GM19452 (cell line): ENCODE measurements around the gene C1QL2.
A peak's percentile ranks its signal among the peaks of the same experiment; 100 is the strongest.

ENCODE experiments used
- ATAC-seq: cut with Tn5 transposase; IDR thresholded peaks from one replicate; pipeline ENCODE4 v1.9.1; 2021; ENCODE audit not compliant: unreplicated experiment

The C1QL2 gene

DNA sequence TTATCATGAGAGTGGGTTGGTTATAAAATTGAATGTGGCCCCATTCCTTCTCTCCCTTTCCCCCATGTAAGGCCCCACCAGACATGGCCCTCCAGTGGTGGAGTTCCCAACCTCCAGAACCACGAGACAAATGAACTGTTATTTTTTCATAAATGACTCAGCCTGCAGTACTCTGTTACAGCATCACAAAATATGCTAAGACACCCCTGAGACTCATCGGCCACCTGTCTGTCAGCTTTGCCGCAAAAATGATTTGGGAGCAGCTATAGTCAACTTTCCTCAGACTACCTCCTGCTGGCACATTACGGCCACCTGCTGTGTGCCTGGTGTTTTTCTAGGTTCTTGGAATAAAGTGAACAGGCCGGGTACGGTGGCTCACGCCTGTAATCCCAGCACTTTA, 21.4 kb upstream of the C1QL2 start:
- no peak for ATAC-seq

DNA sequence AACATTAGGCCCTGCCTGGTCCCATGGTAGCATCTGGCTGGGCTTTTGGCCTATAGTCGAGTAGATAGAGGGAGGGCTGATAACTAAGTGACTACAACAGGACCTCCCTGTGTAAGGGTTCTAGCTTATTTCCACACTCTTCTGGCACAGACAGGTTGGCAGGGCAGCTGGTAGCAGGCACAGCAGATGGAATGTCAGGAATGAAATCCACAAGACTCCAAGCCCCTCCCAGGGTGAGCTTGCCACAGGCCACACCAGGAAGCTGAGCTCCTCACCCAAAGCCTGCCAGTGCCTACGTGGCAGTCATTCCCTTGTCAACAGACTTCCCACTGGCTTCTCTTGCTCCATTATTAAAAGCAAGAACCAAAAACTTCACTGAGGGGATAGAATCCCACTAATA, 20.7 kb upstream of the C1QL2 start:
- no peak for ATAC-seq

DNA sequence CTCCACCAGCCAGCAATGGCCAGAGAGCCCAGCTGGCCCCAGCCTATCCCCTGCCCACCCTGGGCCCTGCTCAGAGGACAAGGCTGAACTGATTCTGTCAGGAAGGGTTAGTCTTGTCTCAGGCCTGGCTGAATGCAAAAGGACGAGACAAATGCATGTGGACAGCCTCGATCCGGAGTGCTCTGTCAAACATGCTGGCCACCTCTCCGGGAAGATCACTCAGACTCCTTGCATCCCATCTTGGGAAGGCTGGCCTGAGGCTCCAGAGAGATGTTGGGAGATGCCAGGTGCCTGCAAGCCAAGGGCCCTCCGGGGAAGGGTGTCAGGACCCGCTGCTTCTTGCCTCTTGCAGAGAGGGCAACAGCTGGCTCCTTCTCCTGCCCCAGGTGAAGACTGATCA, 20.2 kb upstream of the C1QL2 start:
- no peak for ATAC-seq

DNA sequence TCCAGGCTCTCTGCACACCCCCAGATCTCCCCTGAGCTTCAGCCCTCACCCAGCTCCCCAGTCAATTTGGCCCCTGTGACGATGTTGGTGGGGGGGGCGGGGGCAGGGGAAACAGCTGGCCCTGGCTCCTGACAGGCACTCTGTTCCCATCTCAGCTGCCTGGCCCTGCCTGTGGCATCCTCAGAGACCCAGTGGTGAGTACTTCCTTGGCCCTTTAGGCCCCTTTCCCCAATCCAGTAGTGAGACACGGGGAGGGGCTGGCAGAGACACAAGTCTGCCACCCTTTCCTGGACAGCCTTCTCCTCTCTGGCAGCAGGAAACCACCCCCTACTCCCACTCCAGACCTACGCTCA, 19.3 kb upstream of the C1QL2 start:
- ATAC-seq, result no peak

DNA sequence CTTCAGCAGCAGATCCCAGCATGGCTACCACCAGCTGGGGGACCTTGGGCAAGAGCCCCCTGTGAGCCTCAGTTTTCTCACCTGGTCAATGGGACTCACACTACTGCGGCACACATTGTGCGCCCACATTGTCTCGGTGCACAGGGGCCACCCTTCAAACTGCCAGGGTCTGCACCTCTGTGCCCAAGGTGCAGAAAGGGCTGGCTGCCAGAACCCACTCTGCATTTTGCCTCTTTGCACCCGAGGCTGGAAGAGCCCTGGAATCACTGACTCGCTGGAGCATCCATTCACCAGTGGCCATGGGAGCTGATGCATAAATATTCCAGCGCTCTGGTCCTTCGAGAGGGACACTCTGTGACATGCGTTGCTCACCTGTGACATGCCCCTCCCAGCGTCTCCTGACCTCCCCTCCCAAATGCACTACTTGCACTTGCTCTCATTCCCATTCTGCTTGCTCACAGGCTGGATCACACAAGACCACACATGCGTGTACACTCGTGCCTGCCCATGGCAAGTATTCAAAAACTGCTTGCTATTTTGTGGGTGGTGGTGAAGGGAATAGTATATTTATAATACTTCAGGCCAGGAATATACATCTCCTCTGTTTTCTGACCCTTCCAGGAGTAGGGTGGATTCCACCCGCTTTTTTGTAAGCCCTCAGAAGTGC, 18.8 kb upstream of the C1QL2 start:
- no peak for ATAC-seq

DNA sequence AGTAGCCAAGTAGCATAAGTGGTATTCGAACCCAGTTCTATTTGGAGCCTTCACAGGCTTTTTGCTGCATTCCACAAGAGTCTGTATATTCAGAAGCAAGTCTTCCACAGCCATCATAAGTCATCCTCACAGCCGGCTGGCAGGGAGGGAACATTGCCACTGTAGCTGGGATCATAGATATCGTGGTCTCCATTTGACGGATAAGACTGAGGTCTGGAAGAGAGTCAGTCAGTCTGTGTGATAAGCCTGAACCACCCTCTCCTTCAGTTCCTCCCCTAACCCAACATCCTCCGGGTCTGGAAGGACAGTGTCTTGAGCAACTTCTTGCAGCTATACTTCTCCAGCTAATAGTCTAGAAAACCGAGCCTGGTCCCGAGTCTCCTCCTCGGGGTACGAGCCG, 17.0 kb upstream of the C1QL2 start:
- no peak for ATAC-seq

DNA sequence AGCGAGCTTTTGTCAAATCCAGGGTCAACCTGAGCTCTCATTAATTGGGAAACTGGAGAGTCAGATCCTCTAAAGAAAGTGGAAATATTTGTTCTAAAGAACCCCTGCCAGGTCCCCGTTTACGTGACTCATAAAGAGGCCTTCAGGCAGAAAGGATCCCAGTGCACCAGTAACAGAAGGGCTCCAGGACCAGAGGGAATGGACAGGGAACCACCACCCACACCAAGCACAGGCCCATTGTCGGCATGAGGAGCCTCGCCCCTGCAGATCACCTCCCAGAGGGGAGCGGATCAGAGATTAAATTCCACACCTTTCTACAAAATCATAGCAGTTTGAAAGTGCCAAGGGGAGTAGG, 16.4 kb upstream of the C1QL2 start:
- ATAC-seq, result no peak

DNA sequence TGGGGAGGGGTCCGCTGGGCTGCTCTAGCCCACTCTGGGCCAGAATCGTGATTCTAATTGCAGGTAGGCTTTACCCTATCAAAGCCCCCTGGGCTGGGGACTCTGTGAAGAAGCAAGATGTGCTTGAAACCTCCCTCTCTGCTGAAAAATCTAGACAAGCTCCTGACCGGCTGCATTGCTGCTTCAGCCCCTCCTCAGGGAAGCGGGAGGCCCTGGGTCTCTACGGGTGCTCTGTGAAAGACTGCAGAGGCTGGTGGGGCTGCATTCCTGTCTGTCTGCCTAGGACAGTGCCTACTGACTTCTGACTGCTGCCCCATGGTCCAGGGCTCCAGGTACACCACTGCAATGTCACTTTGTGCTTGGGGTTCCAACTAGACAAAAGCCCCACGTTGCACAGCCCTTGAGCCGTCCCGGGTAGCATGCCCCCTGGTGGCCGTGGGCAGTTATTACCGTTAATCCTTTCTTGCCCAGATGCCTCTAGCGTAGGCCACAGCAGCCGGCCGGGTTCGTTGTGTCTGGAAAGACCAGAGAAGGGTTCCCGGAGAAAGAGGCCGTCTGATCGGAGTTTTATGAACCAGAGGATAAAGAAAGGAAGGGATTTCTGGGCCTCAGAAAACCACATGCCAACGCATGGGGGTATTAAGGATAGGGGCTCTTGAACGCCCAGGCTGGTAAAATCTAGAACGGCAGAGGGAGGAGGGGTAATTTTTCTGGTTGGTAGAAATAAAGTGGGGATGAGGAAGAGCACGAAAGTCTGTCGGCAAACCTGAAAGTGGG, 15.9 kb upstream of the C1QL2 start:
- peak; percentile 88 for ATAC-seq

DNA sequence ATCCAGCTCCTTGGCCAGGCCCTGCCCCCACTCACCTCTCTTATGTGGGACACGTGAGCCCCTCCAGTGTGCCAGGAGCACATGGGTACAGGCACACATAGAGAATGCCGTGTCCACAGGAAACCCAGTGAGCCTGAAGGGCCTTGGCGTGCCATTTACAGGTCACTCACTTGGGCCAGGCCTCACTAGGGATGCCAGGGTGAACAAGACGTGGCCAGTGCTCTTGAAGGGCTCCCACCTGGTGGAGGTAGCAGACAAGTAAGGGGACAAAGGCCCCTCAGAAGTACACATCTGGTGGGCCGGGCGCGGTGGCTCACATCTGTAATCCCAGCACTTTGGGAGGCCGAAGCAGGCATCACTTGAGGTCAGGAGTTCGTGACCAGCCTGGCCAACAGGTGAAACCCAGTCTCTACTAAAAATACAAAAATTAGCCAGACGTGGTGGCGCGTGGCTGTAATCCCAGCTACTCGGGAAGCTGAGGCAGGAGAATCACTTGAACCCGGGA, 15.1 kb upstream of the C1QL2 start:
- no peak for ATAC-seq

DNA sequence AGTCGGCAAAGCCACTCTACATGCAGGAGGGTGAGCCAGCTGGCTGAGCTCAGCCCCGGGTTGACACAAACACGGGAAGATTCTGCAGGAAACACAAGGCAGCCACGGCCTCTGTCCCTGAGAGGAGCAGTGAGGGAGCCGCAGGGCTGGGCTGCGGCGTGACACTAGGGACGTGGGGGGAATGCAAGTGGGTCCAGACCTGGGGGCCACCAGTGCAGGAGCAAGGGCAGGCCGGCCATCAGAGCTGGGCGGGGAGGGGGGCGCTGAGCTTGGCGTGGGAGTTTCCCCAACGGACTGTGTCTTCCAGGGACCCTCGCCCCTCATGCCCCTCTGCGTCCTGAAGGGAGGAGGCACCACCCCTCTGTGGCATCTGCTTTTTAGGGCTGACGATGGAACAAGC, 12.0 kb upstream of the C1QL2 start:
- no peak for ATAC-seq

DNA sequence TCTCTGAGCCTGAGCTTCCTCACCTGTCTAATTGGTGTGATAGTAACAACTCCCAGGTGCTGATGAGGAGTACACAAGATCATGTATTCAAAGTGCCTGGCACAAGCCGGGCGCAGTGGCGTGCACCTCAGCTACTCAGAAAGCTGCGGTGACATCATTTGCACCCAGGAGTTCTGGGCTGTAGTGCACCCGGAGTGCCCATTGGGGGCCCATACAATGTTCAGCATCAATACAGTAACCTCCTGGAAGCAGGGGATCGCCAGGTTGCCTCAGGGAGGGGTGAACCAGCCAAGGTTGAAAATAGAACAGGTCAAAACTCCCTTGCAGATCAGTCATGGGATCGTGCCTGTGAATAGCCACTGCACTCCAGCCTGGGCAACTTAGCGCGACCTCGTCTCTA, 11.2 kb upstream of the C1QL2 start:
- ATAC-seq, result no peak

DNA sequence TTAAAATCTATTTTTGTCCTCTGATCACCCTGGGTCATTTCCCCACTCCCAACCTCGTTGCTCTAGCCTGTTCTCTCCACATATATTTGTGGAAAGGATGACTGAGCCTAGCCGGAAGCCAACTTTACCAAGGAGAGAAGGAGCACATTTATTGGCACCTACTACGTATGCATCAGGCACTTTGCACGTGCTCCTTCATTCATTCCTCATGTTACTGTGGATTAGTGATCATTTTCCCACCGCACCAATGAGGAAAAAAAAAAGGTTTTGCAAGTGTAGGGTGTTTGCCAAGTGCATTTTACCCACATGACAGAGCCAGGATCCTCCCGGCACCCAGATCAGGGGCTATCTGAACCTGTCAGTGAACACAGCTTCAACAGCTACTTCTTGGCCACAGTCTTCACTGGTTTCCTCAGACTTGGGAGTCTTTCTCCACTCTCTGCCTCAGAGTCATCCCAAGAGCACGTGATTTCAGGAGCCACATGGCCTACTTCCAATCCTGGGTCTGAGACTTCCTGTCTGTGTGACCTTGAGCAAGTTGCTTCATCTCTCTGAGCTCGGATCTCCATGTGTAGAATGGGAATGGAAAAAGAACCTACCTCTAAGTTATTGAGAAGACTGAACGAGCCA, 1.9 kb upstream of the C1QL2 start:
- no peak for ATAC-seq

DNA sequence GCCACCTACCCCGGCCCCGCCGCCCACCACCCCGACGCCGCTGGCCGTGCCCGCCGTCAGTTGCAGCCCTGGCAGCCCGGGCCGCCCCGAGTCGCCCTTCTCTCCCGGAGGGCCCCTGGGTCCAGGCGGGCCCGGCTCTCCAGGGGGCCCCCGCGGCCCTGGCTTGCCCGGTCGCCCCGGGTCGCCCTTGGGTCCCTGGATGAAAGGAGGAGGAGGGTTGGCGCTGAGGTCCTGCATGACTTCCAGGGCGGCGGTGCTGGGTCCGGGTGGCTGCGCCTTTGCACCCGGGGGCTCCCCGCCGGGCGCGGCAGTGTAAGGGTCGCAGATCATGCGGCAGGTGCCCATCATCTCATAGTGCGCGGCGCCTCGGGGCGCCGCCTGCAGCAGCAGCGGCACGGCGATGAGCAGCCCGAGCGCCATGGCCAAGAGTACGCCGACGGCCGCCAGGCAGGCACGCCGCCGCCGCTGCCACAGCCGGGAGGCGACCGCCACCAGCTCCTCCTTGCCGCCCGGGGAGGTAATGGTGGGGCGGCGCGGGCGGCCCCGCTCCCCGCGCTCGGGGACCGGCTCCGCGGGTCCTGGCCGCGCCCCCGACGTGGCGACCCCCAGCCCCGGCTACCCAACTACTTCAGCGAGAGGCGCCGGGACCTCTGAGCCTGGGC, 570 bp downstream of the C1QL2 start:
- ATAC-seq, result no peak

DNA sequence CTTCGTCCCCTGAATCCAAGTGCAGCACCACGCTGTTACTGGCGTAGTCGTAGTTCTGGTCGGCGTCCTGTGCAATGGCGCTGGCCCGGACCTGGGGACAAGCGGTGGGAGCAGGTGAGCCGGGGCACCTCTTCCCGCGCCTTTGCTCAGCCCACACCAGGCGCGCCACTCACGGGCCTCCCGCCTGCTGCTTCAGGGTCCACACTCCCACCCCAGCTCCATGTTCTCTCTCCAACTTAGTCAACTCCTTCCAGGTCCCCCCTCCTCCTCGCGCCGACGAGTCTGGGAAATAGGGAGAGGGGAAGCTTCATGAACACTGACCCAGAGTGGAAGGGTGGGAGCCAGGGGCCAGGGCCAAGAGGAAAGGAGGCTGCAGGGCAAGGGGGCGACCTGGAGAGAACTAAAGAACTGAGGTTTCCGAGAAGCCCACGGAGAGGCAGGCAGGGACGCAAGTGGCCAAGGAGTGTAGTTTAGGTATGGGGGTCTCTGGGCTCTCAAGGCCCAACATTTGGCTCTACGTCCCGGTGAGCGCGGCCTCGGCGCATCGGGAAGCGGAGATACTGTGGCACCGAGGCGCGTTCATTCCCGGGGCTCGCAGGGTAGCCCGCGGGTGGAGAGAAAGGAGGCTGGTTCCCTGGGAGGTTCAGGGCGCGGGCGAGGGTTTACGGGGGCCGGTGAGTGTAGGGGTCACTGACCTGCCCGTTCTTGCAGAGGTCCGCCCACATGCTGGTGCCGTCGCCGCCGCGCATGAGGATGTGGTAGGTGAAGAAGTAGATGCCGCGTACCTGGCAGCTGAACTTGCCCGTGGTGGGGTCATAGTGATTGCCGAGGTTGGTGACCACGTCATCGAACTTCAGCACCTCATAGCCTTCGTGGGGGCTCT, 1.4 kb downstream of the C1QL2 start:
- no peak for ATAC-seq

DNA sequence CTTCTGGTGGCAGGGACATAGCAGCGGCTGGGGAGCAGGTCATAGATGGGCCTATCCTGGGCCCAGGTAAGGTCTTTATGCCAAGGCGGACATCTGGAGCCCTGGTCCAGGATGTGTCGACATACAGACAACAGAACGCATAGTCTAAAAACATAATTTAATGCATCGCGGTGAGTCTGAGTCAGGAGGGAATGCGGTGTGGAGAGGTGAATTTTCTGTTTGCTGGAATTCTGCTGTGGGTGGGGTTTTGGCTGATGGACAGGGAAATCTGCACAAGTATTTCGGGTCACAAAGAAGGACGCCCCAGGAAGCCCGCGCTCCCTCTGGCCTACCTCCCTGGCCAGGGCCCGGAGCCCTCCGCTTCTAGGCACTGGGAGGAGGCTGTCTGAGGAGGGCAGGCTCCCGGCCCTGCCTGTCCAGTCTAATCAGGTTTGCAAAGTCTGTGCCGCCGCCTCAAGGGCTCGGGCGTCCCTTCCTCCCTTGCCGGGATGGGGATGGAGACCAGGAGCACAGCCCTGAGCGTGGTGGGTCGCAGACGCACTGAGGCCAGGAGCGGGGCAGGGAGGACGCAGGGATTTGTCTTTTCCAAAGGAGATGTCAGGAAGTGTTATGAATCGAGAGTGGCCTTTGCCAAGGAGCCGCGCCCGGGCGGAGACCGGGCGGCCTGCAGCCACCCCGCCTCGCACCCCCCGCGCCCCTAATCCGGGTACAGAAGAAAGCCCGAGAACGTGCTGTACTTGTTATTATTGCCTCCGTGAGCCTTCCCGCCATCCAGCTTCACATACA, 2.3 kb downstream of the C1QL2 start:
- no peak for ATAC-seq

DNA sequence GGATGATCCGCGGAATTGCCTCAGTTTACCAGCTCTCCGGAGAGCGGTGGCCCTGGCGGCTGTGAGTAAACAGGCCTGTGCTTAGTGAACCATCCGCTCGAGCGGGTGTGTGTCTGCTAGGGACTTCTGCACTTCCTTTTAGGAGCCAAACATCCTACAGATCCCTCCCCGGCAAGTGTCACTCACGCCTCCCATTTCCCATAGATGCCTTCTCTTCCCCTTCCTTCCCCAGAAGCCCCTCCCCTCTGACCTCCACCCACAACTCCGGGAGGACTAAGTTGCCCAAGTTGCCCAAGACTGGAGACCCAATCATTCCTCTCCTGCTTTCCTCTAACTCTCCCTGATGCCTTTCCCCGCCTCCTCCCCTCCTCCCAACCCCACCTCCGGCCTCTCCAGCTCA, 2.9 kb downstream of the C1QL2 start:
- ATAC-seq, result no peak

DNA sequence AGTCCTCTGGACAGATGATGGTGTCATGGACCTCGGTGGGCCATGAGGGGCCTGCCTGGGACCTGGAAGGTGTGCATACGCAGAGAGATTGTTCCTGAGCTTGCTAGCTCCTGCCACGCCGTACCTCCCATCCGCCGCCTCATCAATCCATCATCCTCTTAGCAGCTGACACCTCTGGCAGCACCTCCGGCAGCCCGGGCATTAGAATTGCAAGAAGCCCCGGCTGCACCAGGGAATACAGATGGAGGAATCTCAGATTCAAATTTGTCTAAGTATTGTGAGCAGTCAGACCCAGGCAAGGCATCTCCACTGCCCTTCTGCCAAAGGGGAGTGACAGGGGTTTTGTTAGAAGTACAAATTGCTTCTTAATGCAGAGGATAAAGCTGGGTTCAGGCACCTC, 4.5 kb downstream of the C1QL2 start:
- no peak for ATAC-seq

DNA sequence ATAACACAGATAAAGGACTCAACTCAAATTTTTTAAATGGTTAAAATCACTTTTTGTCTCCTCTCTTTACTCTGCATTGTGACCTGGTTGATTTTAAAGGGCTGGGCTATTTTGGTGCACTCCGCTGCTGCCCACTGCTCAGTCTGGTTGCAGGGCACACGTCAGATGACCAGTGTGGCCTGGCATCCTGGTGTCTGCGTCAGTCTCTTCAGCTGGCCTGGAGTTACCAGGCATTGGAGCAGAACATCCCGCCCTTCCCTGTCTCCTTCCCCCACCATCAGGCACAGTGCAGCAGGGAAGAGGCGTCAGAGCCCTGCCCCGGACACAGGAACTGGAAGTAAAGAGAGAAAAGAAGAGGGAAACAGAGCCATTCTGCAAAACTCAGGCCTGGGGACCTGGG, 8.9 kb downstream of the C1QL2 start:
- no peak for ATAC-seq

DNA sequence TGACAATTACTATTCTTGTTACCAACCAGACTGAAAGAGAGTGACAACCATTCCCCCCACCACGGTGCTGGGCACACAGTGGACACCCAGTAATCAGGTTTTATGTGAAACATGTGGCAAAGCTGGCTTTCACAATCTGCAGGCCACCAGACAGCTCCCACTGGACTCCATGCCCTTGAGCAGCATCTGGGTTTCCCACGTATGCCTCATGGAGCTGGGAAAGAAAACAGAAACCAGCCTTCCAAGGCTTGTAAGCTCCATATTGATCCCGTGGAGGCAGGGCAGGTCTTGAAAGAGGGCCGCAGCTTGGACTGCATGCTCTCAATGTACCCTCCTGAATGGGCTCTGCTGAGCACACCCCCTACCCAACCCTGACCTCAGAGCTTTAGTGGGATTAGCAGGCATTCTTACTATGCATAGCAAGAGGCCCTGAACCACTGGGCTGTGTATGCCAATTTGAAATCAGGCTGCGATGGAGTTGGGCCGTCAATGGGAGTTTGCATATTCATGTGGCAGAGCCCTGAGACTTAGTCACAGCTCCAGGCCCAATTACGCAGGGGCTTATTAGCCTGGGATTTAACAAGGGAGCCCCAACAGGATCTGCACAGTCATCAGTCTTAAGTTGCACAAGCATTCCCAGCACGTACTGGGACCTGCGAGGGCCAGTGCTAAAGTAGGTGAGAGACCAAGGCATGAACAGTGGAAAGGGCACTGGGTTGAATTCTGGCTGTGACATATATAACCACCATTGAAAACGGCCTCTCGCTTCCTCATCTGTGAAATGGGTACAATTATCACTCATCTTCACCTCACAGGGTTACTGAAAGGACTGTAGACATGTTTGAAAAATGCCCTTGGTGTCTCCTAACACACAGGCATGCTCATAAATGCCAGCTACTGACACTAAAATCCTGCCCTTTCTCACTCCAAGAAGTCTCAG, 10.5 kb downstream of the C1QL2 start:
- ATAC-seq, result no peak
